Subcutaneous adipose tissue (tissue), 4 donors: ENCODE results near the gene DENND10. TPM values are rescaled to one million over a fixed set of nuclear protein-coding genes. Genes with fewer than 3 reads are reported as not detected.

Source experiments
- CTCF ChIP-seq: fragments of 450-650 bp; IDR thresholded peaks from one replicate; pipeline ENCODE4 v1.5.1; 2016; ENCODE audit warnings: low read depth, mild to moderate bottlenecking, control low read depth, antibody characterized with exemption, moderate library complexity
- total RNA-seq, 4 donors: library from RNA; depleted of rRNA; stranded (reverse); fragments of >200 nt; gene quantifications; one replicate each; pipeline ENCODE4 v1.1.0, GENCODE V29; 2016

Gene DENND10
- total RNA-seq, 4 donors from 2014 or later = 68.2 to 77.5 (median 73.6) TPM

DNA sequence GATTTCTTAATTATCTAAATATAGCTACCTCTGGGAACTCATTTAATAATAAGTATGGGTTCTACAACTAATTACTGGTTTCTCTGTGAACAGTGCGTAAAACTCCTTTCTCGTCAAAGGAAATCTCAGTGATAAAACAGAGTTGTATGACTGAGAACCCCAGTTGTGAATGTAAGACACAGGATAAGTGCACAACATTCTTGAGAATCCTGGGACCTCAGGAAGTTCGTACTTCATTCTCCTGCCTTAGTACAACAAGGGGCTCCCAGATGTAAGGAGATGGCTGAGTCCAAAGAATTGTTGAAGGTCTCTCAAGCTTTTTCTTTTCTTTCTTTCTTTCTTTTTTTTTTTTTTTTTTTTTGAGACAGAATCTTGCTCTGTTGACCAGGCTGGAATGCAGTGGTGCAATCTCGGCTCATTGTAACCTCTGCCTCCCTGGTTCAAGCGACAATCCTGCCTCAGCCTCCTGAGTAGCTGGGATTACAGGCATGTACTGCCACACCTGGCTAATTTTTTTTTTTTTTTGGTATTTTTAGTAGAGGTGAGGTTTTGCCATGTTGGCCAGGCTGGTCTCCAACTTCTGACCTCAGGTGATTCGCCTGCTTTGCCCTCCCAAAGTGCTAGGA, 12.5 kb downstream of the DENND10 start:
- TF ChIP-seq CTCF = no peak

DNA sequence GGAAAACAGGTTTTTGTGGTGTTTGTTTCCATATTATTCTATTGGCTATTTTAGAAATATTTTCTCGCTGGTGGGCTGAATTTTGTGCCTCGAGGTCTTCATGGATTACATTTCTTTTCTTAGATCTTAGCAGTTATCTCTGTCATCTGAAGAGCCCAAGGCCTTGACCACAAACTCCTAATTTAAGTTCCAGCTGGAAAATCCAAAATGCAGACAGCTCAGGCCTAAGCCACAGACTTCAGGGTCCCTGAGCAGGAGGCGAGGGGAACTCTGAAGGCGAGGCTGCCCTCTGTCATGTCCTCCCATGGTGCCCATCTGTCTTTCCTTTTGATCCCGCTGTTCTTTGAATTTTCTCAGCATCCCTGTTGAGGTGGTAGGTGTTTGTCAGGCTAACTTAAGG, 14.3 kb downstream of the DENND10 start:
- TF ChIP-seq CTCF = no peak

DNA sequence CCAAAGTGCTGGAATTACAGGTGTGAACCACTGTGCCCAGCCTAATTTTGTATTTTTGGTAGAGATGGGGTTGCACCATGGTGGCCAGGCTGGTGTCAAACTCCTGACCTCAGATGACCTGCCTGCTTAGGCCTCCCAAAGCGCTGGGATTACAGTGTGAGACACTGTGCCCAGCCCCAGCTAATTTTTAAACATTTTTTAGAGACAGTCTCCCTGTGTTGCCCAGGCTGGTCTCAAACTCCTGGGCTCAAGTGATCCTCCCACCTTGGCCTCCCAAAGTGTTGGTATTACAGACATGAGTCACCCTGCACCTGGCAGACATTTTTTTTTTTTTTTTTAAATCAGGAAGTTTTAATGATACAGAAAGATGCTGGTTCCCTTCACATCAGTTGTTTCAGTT, 15.5 kb downstream of the DENND10 start:
- no peak for TF ChIP-seq CTCF

GRCh38 chr10:119120413-119120867, 16.5 kb downstream of the DENND10 start:
- no peak for TF ChIP-seq CTCF

GRCh38 chr10:119120875-119121274, 17.0 kb downstream of the DENND10 start:
- no peak for TF ChIP-seq CTCF

- no peak for TF ChIP-seq CTCF
Observed at GRCh38 chr10:119125942-119126341, 22.0 kb downstream of the DENND10 start.

- no peak for TF ChIP-seq CTCF
Observed at GRCh38 chr10:119129721-119130120, 25.8 kb downstream of the DENND10 start.
